Mesendoderm (in vitro differentiated cells): ENCODE results near the gene ZNF672.

Source experiments
- DNase-seq: peaks from one replicate; pipeline ENCODE4 v3.0.0; 2013
- H2AK5ac ChIP-seq: 2 replicates; pipeline ENCODE4 v1.6.1; 2013; ENCODE audit warnings: low read length, inconsistent platforms
- H2BK120ac ChIP-seq: 2 replicates; pipeline ENCODE4 v1.6.1; 2013; ENCODE audit warnings: low read depth, mild to moderate bottlenecking, low read length, moderate library complexity, mixed read lengths
- H2BK15ac ChIP-seq: replicated peaks from 2 replicates; pipeline ENCODE4 v1.6.1; 2013; ENCODE audit warnings: low read depth, mild to moderate bottlenecking, moderate library complexity
- H2BK5ac ChIP-seq: 2 replicates; pipeline ENCODE4 v1.6.1; 2013; ENCODE audit warnings: low read length, inconsistent platforms
- H3K18ac ChIP-seq: 2 replicates; pipeline ENCODE4 v1.6.1; 2013; ENCODE audit warnings: mild to moderate bottlenecking, low read length, mixed read lengths
- H3K23ac ChIP-seq: one replicate; pipeline ENCODE4 v1.6.1; 2013; ENCODE audit warnings: low read length
- H3K27ac ChIP-seq: 2 replicates; pipeline ENCODE4 v1.5.1; 2013; ENCODE audit warnings: low read depth, mild to moderate bottlenecking, inconsistent platforms, low read length, moderate library complexity
- H3K27me3 ChIP-seq: 2 replicates; pipeline ENCODE4 v1.6.1; 2013; ENCODE audit warnings: low read length, control low read depth, mild to moderate bottlenecking, inconsistent platforms; ENCODE audit not compliant: insufficient read depth, poor library complexity
- H3K36me3 ChIP-seq: 2 replicates; pipeline ENCODE4 v1.6.1; 2013; ENCODE audit warnings: low read length, inconsistent platforms; ENCODE audit not compliant: control insufficient read depth, insufficient read depth
- H3K4ac ChIP-seq: one replicate; pipeline ENCODE4 v1.6.1; 2013; ENCODE audit warnings: low read depth, mild to moderate bottlenecking, low read length, moderate library complexity
- H3K4me1 ChIP-seq: 2 replicates; pipeline ENCODE4 v1.6.1; 2013; ENCODE audit warnings: low read depth, low read length, inconsistent platforms; ENCODE audit not compliant: control insufficient read depth
- H3K4me2 ChIP-seq: 2 replicates; pipeline ENCODE4 v1.6.1; 2013; ENCODE audit warnings: low read length
- H3K4me3 ChIP-seq: 2 replicates; pipeline ENCODE4 v1.5.1; 2013; ENCODE audit warnings: mild to moderate bottlenecking, low read length
- H3K56ac ChIP-seq: one replicate; pipeline ENCODE4 v1.6.1; 2013; ENCODE audit warnings: low read length
- H3K79me1 ChIP-seq: 2 replicates; pipeline ENCODE4 v1.6.1; 2013; ENCODE audit warnings: low read length, inconsistent platforms
- H3K79me2 ChIP-seq: 2 replicates; pipeline ENCODE4 v1.6.1; 2013; ENCODE audit warnings: mild to moderate bottlenecking, low read length; ENCODE audit not compliant: control insufficient read depth, insufficient read depth
- H3K9ac ChIP-seq: 2 replicates; pipeline ENCODE4 v1.6.1; 2013; ENCODE audit warnings: low read length, inconsistent platforms
- H4K5ac ChIP-seq: one replicate; pipeline ENCODE4 v1.6.1; 2013; ENCODE audit warnings: low read length
- H4K8ac ChIP-seq: one replicate; pipeline ENCODE4 v1.6.1; 2013; ENCODE audit warnings: low read depth, mild to moderate bottlenecking, control low read depth, low read length, moderate library complexity
- WGBS: extraction: QIAGEN DNeasy Blood & Tissue Kit; methylation state at CpG from one replicate; pipeline ENCODE4 v1.1.7; 2013; ENCODE audit warnings: low lambda C conversion rate, missing lambda C conversion rate; ENCODE audit not compliant: insufficient coverage; ENCODE audit errors: extremely low coverage; 5-methylcytosine and 5-hydroxymethylcytosine counted together

Gene ZNF672

GRCh38 chr1:248850124-248850523 lies 12.1 kb downstream of the ZNF672 start:
- H2BK5ac ChIP-seq: no peak overlapping the region
- no peak overlapping the region for H3K4me3 ChIP-seq
- DNase-seq: no peak
- H2BK15ac ChIP-seq: no peak overlapping the region
- no peaks in the 10 kb centered on the region for H3K79me1 ChIP-seq
- H3K4me1 ChIP-seq: no peaks in the 10 kb centered on the region
- H4K8ac ChIP-seq: no peak overlapping the region
- no peak overlapping the region for H4K5ac ChIP-seq
- no peak overlapping the region for H3K18ac ChIP-seq
- H3K4ac ChIP-seq: no peak overlapping the region
- H3K27ac ChIP-seq: no peak overlapping the region
- no CpG with 5 or more reads among the region's 9 CpGs for WGBS
- H3K4me2 ChIP-seq: no peak overlapping the region
- H2AK5ac ChIP-seq: no peak overlapping the region
- H3K27me3 ChIP-seq: no peaks in the 10 kb centered on the region
- no peaks in the 10 kb centered on the region for H3K36me3 ChIP-seq
- no peak overlapping the region for H2BK120ac ChIP-seq
- H3K9ac ChIP-seq: no peak overlapping the region
- no peak overlapping the region for H3K23ac ChIP-seq
- H3K79me2 ChIP-seq: no peaks in the 10 kb centered on the region
- H3K56ac ChIP-seq: no peak overlapping the region

- H2BK5ac ChIP-seq: no peak overlapping the region
- H3K79me2 ChIP-seq: no peaks in the 10 kb centered on the region
- H3K23ac ChIP-seq: no peak overlapping the region
- H2AK5ac ChIP-seq: no peak overlapping the region
- peak; percentile 6 for DNase-seq
- H2BK15ac ChIP-seq: no peak overlapping the region
- no peaks in the 10 kb centered on the region for H3K79me1 ChIP-seq
- H4K5ac ChIP-seq: no peak overlapping the region
- H3K27me3 ChIP-seq: no peaks in the 10 kb centered on the region
- H2BK120ac ChIP-seq: no peak overlapping the region
- no peak overlapping the region for H4K8ac ChIP-seq
- H3K9ac ChIP-seq: no peak overlapping the region
- H3K4me3 ChIP-seq: no peak overlapping the region
- no CpG with 5 or more reads among the region's 10 CpGs for WGBS
- H3K27ac ChIP-seq: no peak overlapping the region
- no peak overlapping the region for H3K4ac ChIP-seq
- H3K4me1 ChIP-seq: no peaks in the 10 kb centered on the region
- no peak overlapping the region for H3K18ac ChIP-seq
- H3K4me2 ChIP-seq: no peak overlapping the region
- H3K36me3 ChIP-seq: no peaks in the 10 kb centered on the region
- no peak overlapping the region for H3K56ac ChIP-seq
These were observed 12.7 kb downstream of the ZNF672 start for GRCh38 chr1:248850536-248851251.

GRCh38 chr1:248851390-248851789 lies 13.4 kb downstream of the ZNF672 start:
- no peak for DNase-seq
- no peaks in the 10 kb centered on the region for H3K27me3 ChIP-seq
- no peak overlapping the region for H3K4me2 ChIP-seq
- no peak overlapping the region for H3K4ac ChIP-seq
- no peak overlapping the region for H3K56ac ChIP-seq
- no peak overlapping the region for H3K9ac ChIP-seq
- no peak overlapping the region for H3K4me3 ChIP-seq
- H2BK5ac ChIP-seq: no peak overlapping the region
- no peaks in the 10 kb centered on the region for H3K79me1 ChIP-seq
- no peak overlapping the region for H4K8ac ChIP-seq
- H2BK120ac ChIP-seq: no peak overlapping the region
- no peak overlapping the region for H2BK15ac ChIP-seq
- no CpG with 5 or more reads among the region's 2 CpGs for WGBS
- no peaks in the 10 kb centered on the region for H3K36me3 ChIP-seq
- H2AK5ac ChIP-seq: no peak overlapping the region
- no peaks in the 10 kb centered on the region for H3K4me1 ChIP-seq
- no peak overlapping the region for H3K18ac ChIP-seq
- no peak overlapping the region for H3K27ac ChIP-seq
- H4K5ac ChIP-seq: no peak overlapping the region
- no peaks in the 10 kb centered on the region for H3K79me2 ChIP-seq
- no peak overlapping the region for H3K23ac ChIP-seq

GRCh38 chr1:248852481-248853405 lies 14.7 kb downstream of the ZNF672 start:
- no peak overlapping the region for H3K9ac ChIP-seq
- H3K79me1 ChIP-seq: peaks cover 2% of the 10 kb centered on the region
- WGBS: no CpG with 5 or more reads among the region's 7 CpGs
- H3K4me3 ChIP-seq: no peak overlapping the region
- H3K23ac ChIP-seq: no peak overlapping the region
- no peaks in the 10 kb centered on the region for H3K36me3 ChIP-seq
- H3K4me2 ChIP-seq: no peak overlapping the region
- no peak overlapping the region for H4K5ac ChIP-seq
- H3K27ac ChIP-seq: no peak overlapping the region
- no peak overlapping the region for H2BK5ac ChIP-seq
- H4K8ac ChIP-seq: no peak overlapping the region
- H3K56ac ChIP-seq: no peak overlapping the region
- no peak overlapping the region for H2AK5ac ChIP-seq
- no peaks in the 10 kb centered on the region for H3K79me2 ChIP-seq
- H3K4ac ChIP-seq: no peak overlapping the region
- no peak overlapping the region for H2BK120ac ChIP-seq
- H2BK15ac ChIP-seq: no peak overlapping the region
- H3K4me1 ChIP-seq: no peaks in the 10 kb centered on the region
- H3K27me3 ChIP-seq: no peaks in the 10 kb centered on the region
- H3K18ac ChIP-seq: no peak overlapping the region
- no peak for DNase-seq

- Histone ChIP-seq H4K8ac (no peak overlapping the region), H3K79me1 (peaks cover 2% of the 10 kb centered on the region), H3K4ac (no peak overlapping the region), H2AK5ac (no peak overlapping the region), H2BK120ac (no peak overlapping the region), H3K36me3 (no peaks in the 10 kb centered on the region), H3K56ac (no peak overlapping the region), H4K5ac (no peak overlapping the region), H2BK15ac (no peak overlapping the region), H2BK5ac (no peak overlapping the region), H3K23ac (no peak overlapping the region), H3K4me1 (no peaks in the 10 kb centered on the region), H3K4me2 (no peak overlapping the region), H3K27me3 (no peaks in the 10 kb centered on the region), H3K18ac (no peak overlapping the region), H3K27ac (no peak overlapping the region), H3K79me2 (no peaks in the 10 kb centered on the region), H3K4me3 (no peak overlapping the region), H3K9ac (no peak overlapping the region)
- DNase-seq: no peak
- WGBS: no CpG with 5 or more reads among the region's 8 CpGs
These were observed 15.8 kb downstream of the ZNF672 start for GRCh38 chr1:248853663-248854375.
